NCI-H1092 treated with DMSO at 0.1 percent for 48 hours (cell line): ENCODE measurements around the gene TBX5.

Experiments
- DNase-seq: peaks from one replicate; lab custom pipeline; 2025; lab: John Stamatoyannopoulos, UW

Gene TBX5

DNA sequence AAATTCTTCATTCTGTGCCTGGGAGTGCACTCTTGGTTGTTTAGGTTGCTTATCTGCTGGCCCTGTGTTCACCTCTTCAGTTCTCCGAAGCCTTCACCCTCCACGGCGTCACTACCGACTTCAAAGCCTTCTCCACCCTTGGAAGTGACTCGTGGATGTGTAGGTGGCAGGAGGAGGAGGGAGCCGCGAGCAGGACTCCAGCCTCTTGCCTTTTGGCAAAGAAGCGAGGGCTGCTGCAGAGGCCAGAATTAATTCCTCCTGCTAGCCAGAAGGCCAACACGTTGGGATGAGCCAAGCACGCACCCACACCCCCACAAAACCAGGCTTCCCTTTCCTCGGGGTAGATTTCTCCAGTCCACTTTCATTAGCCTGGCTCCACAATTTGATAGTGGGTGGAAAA lies 86.5 kb downstream of the TBX5 start:
- DNase-seq, result no peak

DNA sequence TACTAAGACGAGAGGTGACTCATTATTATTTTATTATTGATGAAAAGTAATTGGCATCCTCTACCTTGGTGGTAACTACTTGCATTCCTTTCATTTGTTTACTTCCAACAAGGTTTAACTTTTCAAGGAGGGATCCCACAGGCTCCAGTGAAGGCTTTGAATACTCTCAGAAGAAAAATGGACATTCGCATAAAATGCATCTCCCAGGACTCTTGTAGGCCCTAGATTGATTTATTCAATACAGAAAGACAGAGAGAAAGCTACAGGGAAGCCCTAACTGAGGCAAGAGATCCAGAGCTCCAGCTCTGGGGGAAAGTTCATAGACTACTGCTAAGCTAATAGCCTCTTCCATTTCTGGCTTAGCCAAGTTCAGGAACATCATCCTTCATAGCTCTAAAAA lies 87.0 kb downstream of the TBX5 start:
- no peak for DNase-seq

DNA sequence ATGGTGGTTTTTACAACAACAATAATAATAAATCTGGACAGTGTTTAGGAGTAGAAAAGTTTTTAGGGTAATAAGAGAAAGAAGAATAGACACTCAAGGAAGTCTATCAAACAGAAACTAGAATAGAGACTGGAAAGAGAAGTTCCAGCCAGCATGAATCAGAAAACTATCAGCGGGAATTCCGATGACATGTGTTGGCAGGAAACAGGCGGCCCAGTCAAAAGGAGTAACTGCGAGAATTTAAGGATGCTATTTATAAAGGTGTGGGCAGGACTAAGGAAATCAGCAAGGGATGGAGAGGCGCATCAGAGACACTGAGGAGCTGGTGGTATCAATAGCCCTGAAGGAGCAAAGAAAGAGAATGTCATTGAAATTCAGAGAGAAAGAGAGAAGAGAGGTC lies 89.9 kb downstream of the TBX5 start:
- DNase-seq, result no peak

DNA sequence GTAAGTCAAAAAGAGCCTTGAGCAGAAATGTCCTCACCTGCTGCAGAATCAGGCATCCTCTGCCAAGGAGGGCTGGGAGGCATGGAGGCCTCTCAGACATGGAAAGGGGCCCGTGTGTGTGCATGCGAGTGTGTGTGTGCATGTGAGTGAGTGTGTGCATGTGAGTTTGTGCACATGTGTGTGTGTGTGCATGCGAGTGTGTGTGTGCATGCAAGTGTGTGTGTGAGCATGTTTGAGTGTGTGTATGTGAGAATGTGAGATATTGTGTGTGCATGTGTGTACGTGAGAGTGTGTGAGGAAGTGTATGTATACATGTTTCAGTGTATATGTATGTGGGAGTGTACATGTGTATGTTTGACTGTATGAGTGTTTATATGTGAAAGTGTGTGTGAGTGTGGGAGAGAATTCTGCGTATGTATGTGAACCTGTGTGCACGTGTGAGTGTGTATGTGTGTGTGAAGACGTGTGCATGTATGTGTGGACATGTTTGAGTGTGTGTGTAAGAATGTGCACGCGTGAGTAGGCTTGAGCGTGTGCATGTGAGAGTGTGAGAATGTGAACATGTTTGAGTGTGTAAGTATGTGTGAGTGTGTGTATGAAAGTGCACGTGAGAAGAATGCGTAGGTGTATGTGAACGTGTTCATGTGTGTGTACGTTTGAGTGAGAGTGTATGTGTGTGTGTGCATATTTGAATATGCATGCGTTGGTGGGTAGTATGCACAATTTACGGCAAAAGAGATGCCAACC lies 90.8 kb downstream of the TBX5 start:
- no peak for DNase-seq

- no peak for DNase-seq
Measured at GRCh38 chr12:114314403-114314802, 91.5 kb downstream of the TBX5 start.

- DNase-seq, result no peak
Measured at GRCh38 chr12:114313910-114314309, 92.0 kb downstream of the TBX5 start.

GRCh38 chr12:114311974-114312373 lies 94.0 kb downstream of the TBX5 start:
- DNase-seq, result no peak

DNA sequence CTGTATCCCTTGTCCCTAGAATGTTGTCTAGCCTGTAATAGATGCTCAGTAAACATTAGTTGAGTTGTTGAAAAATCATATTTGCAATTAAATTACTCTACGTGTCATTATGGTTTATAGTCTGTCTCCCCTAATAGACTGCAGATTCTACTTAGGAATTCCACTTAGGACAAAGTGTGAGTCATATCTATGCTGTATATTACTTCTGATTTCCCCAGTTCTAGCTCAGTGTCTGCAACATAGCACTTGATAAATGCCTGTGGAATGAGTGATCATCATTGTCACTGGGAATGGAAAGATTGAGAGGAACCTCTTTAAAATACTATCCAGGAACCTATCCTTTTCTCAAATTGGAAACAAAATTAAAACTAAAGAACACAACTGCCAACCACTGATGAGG lies 99.3 kb downstream of the TBX5 start:
- no peak for DNase-seq

- no peak for DNase-seq
Measured at GRCh38 chr12:114305446-114305845, 100.5 kb downstream of the TBX5 start.
